Measurements from ENCODE around the gene HSF2BP.
"Not testable (repeated sequence)": the region's sequence is repeated elsewhere in the genome, so short reads cannot be mapped to it uniquely, and the experiment has no call there.

The HSF2BP gene

DNA sequence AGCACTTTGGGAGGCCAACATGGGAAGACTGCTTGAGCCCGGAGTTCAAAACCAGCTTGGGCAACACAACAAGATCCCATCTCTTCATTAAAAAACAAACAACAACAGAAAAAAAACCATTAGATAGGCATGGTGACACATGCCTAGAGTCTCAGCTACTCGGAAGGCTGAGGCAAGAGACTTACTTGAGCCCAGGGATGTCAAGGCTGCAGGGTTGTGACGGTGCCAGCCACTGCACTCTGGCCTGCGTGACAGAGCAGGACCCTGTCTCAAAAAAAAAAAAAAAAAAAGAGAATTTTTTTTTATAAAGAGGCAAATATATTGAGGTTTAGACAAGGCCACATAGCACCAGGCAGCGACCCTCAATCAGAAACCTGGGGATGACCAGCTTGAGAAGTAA lies 62.7 kb downstream of the HSF2BP start:
- no peak for DNase-seq

DNA sequence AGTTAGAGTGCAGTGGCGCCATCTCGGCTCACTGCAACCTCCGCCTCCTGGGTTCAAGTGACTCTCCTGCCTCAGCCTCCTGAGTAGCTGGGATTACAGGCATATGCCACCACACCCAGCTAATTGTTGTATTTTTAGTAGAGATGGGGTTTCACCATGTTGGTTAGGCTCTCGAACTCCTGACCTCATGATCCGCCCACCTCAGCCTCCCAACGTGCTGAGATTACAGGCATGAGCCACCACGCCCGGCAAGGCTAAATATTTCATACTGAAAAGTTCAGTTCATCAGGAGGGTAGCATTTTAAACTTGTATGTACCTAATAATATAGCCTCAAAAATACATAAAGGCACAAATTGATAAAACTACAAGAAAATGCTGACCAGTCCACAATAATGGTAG lies 63.5 kb downstream of the HSF2BP start:
- DNase-seq: not testable (repeated sequence)

GRCh38 chr21:43593078-43593477 lies 66.2 kb downstream of the HSF2BP start:
- DNase-seq: no peak

- no peak for DNase-seq
Observed at GRCh38 chr21:43591571-43591970, 67.7 kb downstream of the HSF2BP start.

- no peak for DNase-seq
Observed at GRCh38 chr21:43590194-43590593, 69.1 kb downstream of the HSF2BP start.

- no peak for DNase-seq
Observed at GRCh38 chr21:43588957-43589356, 70.3 kb downstream of the HSF2BP start.

- DNase-seq: no peak
Observed at GRCh38 chr21:43585924-43586413, 73.3 kb downstream of the HSF2BP start.

- no peak for DNase-seq
Observed at GRCh38 chr21:43585514-43585913, 73.8 kb downstream of the HSF2BP start.

GRCh38 chr21:43581453-43581852 lies 77.8 kb downstream of the HSF2BP start:
- DNase-seq: no peak

GRCh38 chr21:43578677-43579303 lies 80.5 kb downstream of the HSF2BP start:
- DNase-seq: no peak

- no peak for DNase-seq
Observed at GRCh38 chr21:43575473-43575844, 83.8 kb downstream of the HSF2BP start.

- DNase-seq: no peak
Observed at GRCh38 chr21:43574741-43575472, 84.4 kb downstream of the HSF2BP start.

DNA sequence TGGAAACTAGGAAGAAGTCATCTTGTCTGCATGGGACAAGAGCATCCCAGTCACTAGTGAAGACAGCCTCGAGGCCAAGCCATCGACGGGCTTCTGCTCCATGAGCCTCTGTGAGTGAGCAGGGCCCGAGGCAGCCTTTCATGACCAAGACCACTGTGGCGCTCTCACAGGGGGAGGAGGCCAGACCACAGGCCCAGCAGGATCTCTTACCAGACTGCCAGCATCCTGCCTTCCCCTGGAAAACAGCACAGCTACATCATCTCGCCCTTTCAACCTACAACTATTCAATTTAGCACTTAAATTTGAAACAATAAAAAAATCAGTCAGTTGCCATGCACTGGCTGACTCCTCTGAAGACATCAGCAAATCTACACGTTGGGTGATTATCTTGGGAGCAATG lies 85.4 kb downstream of the HSF2BP start:
- DNase-seq: no peak

GRCh38 chr21:43572446-43572845 lies 86.8 kb downstream of the HSF2BP start:
- DNase-seq: no peak

- no peak for DNase-seq
Observed at GRCh38 chr21:43571976-43572375, 87.3 kb downstream of the HSF2BP start.

- DNase-seq: not testable (repeated sequence)
Observed at GRCh38 chr21:43570195-43570594, 89.1 kb downstream of the HSF2BP start.

- DNase-seq: not testable (repeated sequence)
Observed at GRCh38 chr21:43562451-43562850, 96.8 kb downstream of the HSF2BP start.

- not testable (repeated sequence) for DNase-seq
Observed at GRCh38 chr21:43540561-43540960, 118.7 kb downstream of the HSF2BP start.

GRCh38 chr21:43522495-43523131 lies 136.7 kb downstream of the HSF2BP start:
- DNase-seq: not testable (repeated sequence)

DNA sequence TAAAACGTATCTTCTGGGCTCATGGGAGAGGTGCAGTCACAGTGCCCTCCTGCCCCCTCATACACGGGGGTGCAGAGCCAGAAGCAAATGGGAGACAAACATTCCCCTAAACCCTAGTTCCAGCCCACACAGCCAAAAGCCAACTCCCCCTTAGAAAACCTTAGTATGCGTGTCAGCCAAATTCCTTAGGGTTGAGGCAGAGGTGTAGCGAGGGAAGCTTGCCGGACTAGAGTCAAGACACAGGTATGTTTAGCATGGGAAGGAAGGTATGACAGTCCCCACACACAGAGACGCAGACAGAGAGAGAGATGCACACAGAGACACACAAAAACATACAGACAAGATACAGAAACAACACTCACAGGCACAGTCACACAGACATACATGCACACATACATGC lies 141.6 kb downstream of the HSF2BP start:
- DNase-seq: not testable (repeated sequence)

DNA sequence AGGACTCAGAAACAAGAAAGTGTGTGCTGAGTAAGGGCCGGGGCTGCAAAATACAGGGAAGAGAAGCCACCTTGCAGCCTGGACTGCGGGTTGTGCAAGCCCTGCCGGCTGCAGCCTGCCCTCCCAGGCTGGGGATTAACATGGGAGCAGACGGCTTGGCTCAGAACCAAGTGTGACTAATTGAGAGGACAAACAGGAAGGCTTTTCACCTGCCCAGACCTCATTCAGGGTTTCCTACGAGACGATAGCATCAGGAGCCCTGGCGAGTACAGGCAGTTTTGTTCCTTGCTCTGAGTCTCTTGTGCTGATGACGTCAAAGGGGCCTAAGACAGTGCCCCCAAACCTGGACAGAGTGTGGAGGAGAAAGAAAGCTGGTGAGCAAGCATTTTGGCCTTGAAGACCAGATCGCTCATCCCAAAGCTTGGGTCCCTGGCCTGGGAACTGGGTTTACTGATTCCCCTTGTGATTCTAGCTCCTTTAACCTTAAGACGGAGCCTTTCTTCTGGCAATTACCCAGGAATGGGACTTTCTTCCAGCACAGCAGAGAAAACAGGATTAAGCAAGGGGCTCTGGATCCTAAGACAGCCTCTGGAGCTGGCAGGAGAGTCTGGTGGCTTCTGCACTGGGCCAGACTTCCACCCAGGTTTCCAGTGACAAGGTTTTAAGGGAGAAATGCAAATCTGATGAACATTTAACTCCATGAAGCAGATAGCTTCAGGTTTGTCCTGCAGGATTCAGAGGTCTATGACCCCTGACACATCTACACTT lies 142.2 kb downstream of the HSF2BP start:
- not testable (repeated sequence) for DNase-seq

- not testable (repeated sequence) for DNase-seq
Observed at GRCh38 chr21:43516295-43516847, 142.9 kb downstream of the HSF2BP start.

DNA sequence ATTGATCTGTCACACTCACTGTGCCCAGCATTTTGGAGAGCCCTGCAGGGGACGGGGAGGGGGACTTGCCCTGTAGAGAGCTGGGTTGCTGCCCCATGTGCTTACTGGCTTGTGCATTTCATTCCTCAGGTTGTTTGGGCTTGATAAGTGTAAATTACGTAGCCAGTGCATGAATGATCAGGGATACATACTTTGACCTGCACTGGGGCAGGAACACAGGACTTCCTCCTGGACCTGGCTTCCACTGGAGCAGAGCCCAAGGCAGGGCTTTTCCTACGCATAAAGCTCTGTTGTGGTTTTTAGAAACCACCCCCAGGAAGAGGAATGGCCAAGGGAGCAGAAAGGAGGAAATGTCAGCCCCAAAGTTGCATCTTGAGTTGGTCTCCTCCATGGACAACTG lies 144.5 kb downstream of the HSF2BP start:
- DNase-seq: not testable (repeated sequence)

All from activated gamma-delta T cell treated with Interleukin-2 at 50 U/mL for 16 hours (primary cell).